ENCODE results near the gene ATRX.

ATRX gene

GRCh38 chrX:77691916-77692315, 94.1 kb downstream of the ATRX start:
- no peak for TF ChIP-seq SIN3A (IDR thresholded peaks at IDR 0.05; ENCODE audit: borderline replicate concordance, insufficient read depth, low read length)
- TF ChIP-seq POLR2AphosphoS5 (IDR thresholded peaks at IDR 0.05; ENCODE audit: low read depth, low read length) = no peak
- TF ChIP-seq TAF1 (IDR thresholded peaks at IDR 0.05; ENCODE audit: borderline replicate concordance, insufficient read depth, low read length) = no peak
- TF ChIP-seq FOXP2 (optimal IDR thresholded peaks at IDR 0.05; ENCODE audit: borderline replicate concordance, extremely low read depth, extremely low read length, insufficient read depth) = no peak
- TF ChIP-seq REST (IDR thresholded peaks at IDR 0.05; ENCODE audit: insufficient read depth in 1 of 2, low read depth in 2 of 2, low read length in 2 of 2) = no peak

- no peak for TF ChIP-seq FOXP2 (optimal IDR thresholded peaks at IDR 0.05; ENCODE audit: borderline replicate concordance, extremely low read depth, extremely low read length, insufficient read depth)
- TF ChIP-seq REST (IDR thresholded peaks at IDR 0.05; ENCODE audit: insufficient read depth in 1 of 2, low read depth in 2 of 2, low read length in 2 of 2) = no peak
- no peak for TF ChIP-seq POLR2AphosphoS5 (IDR thresholded peaks at IDR 0.05; ENCODE audit: low read depth, low read length)
- TF ChIP-seq TAF1 (IDR thresholded peaks at IDR 0.05; ENCODE audit: borderline replicate concordance, insufficient read depth, low read length) = no peak
- TF ChIP-seq SIN3A (IDR thresholded peaks at IDR 0.05; ENCODE audit: borderline replicate concordance, insufficient read depth, low read length) = no peak
These were observed 96.6 kb downstream of the ATRX start for GRCh38 chrX:77689376-77689775.

GRCh38 chrX:77679144-77679543, 106.9 kb downstream of the ATRX start:
- TF ChIP-seq TAF1 (IDR thresholded peaks at IDR 0.05; ENCODE audit: borderline replicate concordance, insufficient read depth, low read length) (no peak), REST (IDR thresholded peaks at IDR 0.05; ENCODE audit: insufficient read depth in 1 of 2, low read depth in 2 of 2, low read length in 2 of 2) (no peak), FOXP2 (optimal IDR thresholded peaks at IDR 0.05; ENCODE audit: borderline replicate concordance, extremely low read depth, extremely low read length, insufficient read depth) (no peak), SIN3A (IDR thresholded peaks at IDR 0.05; ENCODE audit: borderline replicate concordance, insufficient read depth, low read length) (no peak), POLR2AphosphoS5 (IDR thresholded peaks at IDR 0.05; ENCODE audit: low read depth, low read length) (no peak)

GRCh38 chrX:77675986-77676385, 110.0 kb downstream of the ATRX start:
- TF ChIP-seq REST (IDR thresholded peaks at IDR 0.05; ENCODE audit: insufficient read depth in 1 of 2, low read depth in 2 of 2, low read length in 2 of 2) = no peak
- TF ChIP-seq POLR2AphosphoS5 (IDR thresholded peaks at IDR 0.05; ENCODE audit: low read depth, low read length) = no peak
- no peak for TF ChIP-seq FOXP2 (optimal IDR thresholded peaks at IDR 0.05; ENCODE audit: borderline replicate concordance, extremely low read depth, extremely low read length, insufficient read depth)
- TF ChIP-seq SIN3A (IDR thresholded peaks at IDR 0.05; ENCODE audit: borderline replicate concordance, insufficient read depth, low read length) = no peak
- TF ChIP-seq TAF1 (IDR thresholded peaks at IDR 0.05; ENCODE audit: borderline replicate concordance, insufficient read depth, low read length) = no peak

Data from PFSK-1 (cell line).